HCT116 (cell line): ENCODE results near the gene GP9. TPM values are rescaled to one million over a fixed set of nuclear protein-coding genes. Genes with fewer than 3 reads are reported as not detected.

Source experiments
- ATAC-seq: fragments of 200-7000 bp; cut with Tn5 transposase; 2 replicates; pipeline ENCODE4 v1.9.1; 2020; ENCODE audit warnings: mild to moderate bottlenecking, moderate library complexity
- BruUV-seq: library from RNA; stranded (reverse); fragments of 400-500 nt; replicated peaks from 2 replicates; lab custom pipeline; 2021; lab: Mats Ljungman, UMichigan
- CTCF ChIA-PET: fragments of 300-600 bp; sonication (Branson Sonifier 250); formaldehyde crosslinking; loops from one replicate; lab custom pipeline; 2021; ENCODE audit warnings: antibody characterized with exemption; lab: Charles Lee
- POLR2A ChIA-PET: fragments of 300-600, 350-600 bp; sonication (Branson Sonifier 250); formaldehyde crosslinking; loops from one replicate; lab custom pipeline; 2021; ENCODE audit warnings: antibody characterized with exemption; lab: Charles Lee
- RAD21 ChIA-PET, 2 experiments: fragments of 300-600 bp; sonication (Branson Sonifier 250); formaldehyde crosslinking; loops; one replicate each; lab custom pipeline; 2023; ENCODE audit warnings: low total read pairs in 2 of 2; ENCODE audit not compliant: uncharacterized antibody in 2 of 2, unreplicated experiment in 2 of 2, low non-redundant PET in 1 of 2; lab: Charles Lee
- DNase-seq: peaks from one replicate; pipeline ENCODE4 v3.0.0-alpha.2; 2010; ENCODE audit warnings: low read depth, low spot score
- H2AFZ ChIP-seq: fragments of 200-600 bp; shearing (Covaris generic), sonication (generic); 2 replicates; pipeline ENCODE4 v1.6.1; 2017; ENCODE audit warnings: low read depth, mixed run types, mixed read lengths, antibody characterized with exemption, low read length; ENCODE audit not compliant: poor library complexity, severe bottlenecking
- H3K27ac ChIP-seq: 2 replicates; pipeline ENCODE4 v1.5.1; 2012; ENCODE audit warnings: low read depth, low read length
- H3K27me3 ChIP-seq: fragments of 200-600 bp; sonication (generic); 2 replicates; pipeline ENCODE4 v1.6.1; 2016; ENCODE audit warnings: mixed run types, low read length, mixed read lengths; ENCODE audit not compliant: insufficient read depth
- H3K36me3 ChIP-seq, 2 experiments: fragments of 200-500 bp in 1 of 2; fragments of 200-600 bp in 1 of 2; sonication (Bioruptor generic) in 1 of 2; sonication (generic) in 1 of 2; 2 replicates each; pipeline versions ENCODE4 v1.5.1 to v1.6.1; 2014 to 2016; ENCODE audit warnings: low read length in 2 of 2, inconsistent platforms in 1 of 2, mixed read lengths in 1 of 2, mixed run types in 1 of 2; ENCODE audit not compliant: insufficient read depth in 2 of 2, control insufficient read depth in 1 of 2
- H3K4me1 ChIP-seq, 2 experiments: fragments of 200-600 bp in 1 of 2; sonication (generic) in 1 of 2; 2 replicates each; pipeline versions ENCODE4 v1.5.1 to v1.6.1; 2012 to 2017; ENCODE audit warnings: low read length in 2 of 2, inconsistent platforms in 1 of 2, mild to moderate bottlenecking in 1 of 2, mixed read lengths in 1 of 2, mixed run types in 1 of 2, moderate library complexity in 1 of 2; ENCODE audit not compliant: insufficient read depth in 2 of 2, control insufficient read depth in 1 of 2
- H3K4me2 ChIP-seq: fragments of 200-600 bp; sonication (generic); 2 replicates; pipeline ENCODE4 v1.6.1; 2017; ENCODE audit warnings: mixed run types, low read length, mixed read lengths
- H3K4me3 ChIP-seq, 2 experiments: fragments of 200-600 bp in 1 of 2; sonication (generic) in 1 of 2; replicated peaks in 1 of 2; 2 replicates each; pipeline ENCODE4 v1.5.1; 2011 to 2016; ENCODE audit warnings: low read length in 2 of 2, control low read depth in 1 of 2, low read depth in 1 of 2, mild to moderate bottlenecking in 1 of 2, mixed read lengths in 1 of 2, mixed run types in 1 of 2
- H3K79me2 ChIP-seq: fragments of 200-600 bp; sonication (generic); 2 replicates; pipeline ENCODE4 v1.6.1; 2017; ENCODE audit warnings: mild to moderate bottlenecking, mixed run types, low read length, moderate library complexity, mixed read lengths; ENCODE audit not compliant: insufficient read depth
- H3K9ac ChIP-seq: fragments of 200-600 bp; sonication (generic); 2 replicates; pipeline ENCODE4 v1.6.1; 2016; ENCODE audit warnings: low read length, mixed read lengths
- H3K9me2 ChIP-seq: fragments of 200-600 bp; sonication (generic), shearing (Covaris generic); 2 replicates; pipeline ENCODE4 v1.6.1; 2017; ENCODE audit warnings: mixed run types, mild to moderate bottlenecking, moderate library complexity; ENCODE audit not compliant: insufficient read depth
- H3K9me3 ChIP-seq, 2 experiments: fragments of 200-500 bp in 1 of 2; fragments of 200-600 bp in 1 of 2; sonication (Bioruptor generic) in 1 of 2; sonication (generic) in 1 of 2; 2 replicates each; pipeline ENCODE4 v1.6.1; 2014 to 2017; ENCODE audit warnings: low read length in 2 of 2, mixed read lengths in 2 of 2, inconsistent platforms in 1 of 2, low read depth in 1 of 2, mild to moderate bottlenecking in 1 of 2, mixed run types in 1 of 2, moderate library complexity in 1 of 2; ENCODE audit not compliant: control insufficient read depth in 1 of 2, insufficient read depth in 1 of 2
- H4K20me1 ChIP-seq: fragments of 200-600 bp; sonication (generic), shearing (Covaris generic); 2 replicates; pipeline ENCODE4 v1.6.1; 2017; ENCODE audit warnings: mixed run types, mild to moderate bottlenecking, moderate library complexity; ENCODE audit not compliant: insufficient read depth
- CBX3 ChIP-seq: IDR thresholded peaks from 2 replicates; pipeline ENCODE4 v1.6.1; 2012; ENCODE audit warnings: low read depth
- EGR1 ChIP-seq: IDR thresholded peaks from 2 replicates; pipeline ENCODE4 v1.6.1; 2012; ENCODE audit warnings: low read depth
- EZH2 ChIP-seq: fragments of 200-600 bp; sonication (generic); IDR thresholded peaks from 2 replicates; pipeline ENCODE4 v1.6.1; 2017; ENCODE audit warnings: antibody characterized with exemption, mixed run types
- FOSL1 ChIP-seq: IDR thresholded peaks from 2 replicates; pipeline ENCODE4 v1.6.1; 2012; ENCODE audit warnings: low read depth
- JUND ChIP-seq: IDR thresholded peaks from 2 replicates; pipeline ENCODE4 v1.6.1; 2012
- POLR2AphosphoS5 ChIP-seq: IDR thresholded peaks from 2 replicates; pipeline ENCODE4 v1.6.1; 2011; ENCODE audit warnings: mild to moderate bottlenecking, low read depth, low read length, moderate library complexity
- SP1 ChIP-seq: IDR thresholded peaks from 2 replicates; pipeline ENCODE4 v1.6.1; 2012; ENCODE audit warnings: low read depth
- SRF ChIP-seq: IDR thresholded peaks from 2 replicates; pipeline ENCODE4 v1.6.1; 2012; ENCODE audit warnings: low read depth
- TCF7L2 ChIP-seq: IDR thresholded peaks from 2 replicates; pipeline ENCODE4 v1.7.0; 2011; ENCODE audit warnings: borderline replicate concordance, inconsistent platforms; ENCODE audit not compliant: insufficient read depth, insufficient read length; ENCODE audit errors: extremely low read depth
- YY1 ChIP-seq: IDR thresholded peaks from 2 replicates; pipeline ENCODE4 v1.6.1; 2011; ENCODE audit warnings: low read length, low read depth, moderate library complexity, mild to moderate bottlenecking; ENCODE audit not compliant: insufficient replicate concordance; ENCODE audit errors: extremely low read depth
- ZFX ChIP-seq: fragments of 450-650 bp; IDR thresholded peaks from 2 replicates; pipeline ENCODE4 v1.6.1; 2017
- intact Hi-C: fragments of 100-400 bp; cut with micrococcal nuclease; formaldehyde crosslinking; loops from 2 replicates; pipeline ENCODE4 v1.10.0; 2022
- total RNA-seq: library from RNA; stranded (reverse); gene quantifications from one replicate; pipeline ENCODE4 v1.2.1, GENCODE V29; 2021; ENCODE audit not compliant: unreplicated experiment
- TF ChIP-seq, protein P1 (sequence below): IDR thresholded peaks from 2 replicates; pipeline ENCODE4 v1.6.1; 2012; ENCODE audit warnings: low read depth
- TF ChIP-seq, protein P2 (sequence below): IDR thresholded peaks from 2 replicates; pipeline ENCODE4 v1.6.1; 2012
- TF ChIP-seq, protein P3 (sequence below): IDR thresholded peaks from 2 replicates; pipeline ENCODE4 v1.6.1; 2012
- TF ChIP-seq, protein P4 (sequence below): IDR thresholded peaks from 2 replicates; pipeline ENCODE4 v1.6.1; 2011; ENCODE audit warnings: mild to moderate bottlenecking, low read length, moderate library complexity; ENCODE audit not compliant: insufficient replicate concordance; ENCODE audit errors: extremely low read depth

Gene GP9
- total RNA-seq, 1 experiment from 2014 or later, result not detected

DNA sequence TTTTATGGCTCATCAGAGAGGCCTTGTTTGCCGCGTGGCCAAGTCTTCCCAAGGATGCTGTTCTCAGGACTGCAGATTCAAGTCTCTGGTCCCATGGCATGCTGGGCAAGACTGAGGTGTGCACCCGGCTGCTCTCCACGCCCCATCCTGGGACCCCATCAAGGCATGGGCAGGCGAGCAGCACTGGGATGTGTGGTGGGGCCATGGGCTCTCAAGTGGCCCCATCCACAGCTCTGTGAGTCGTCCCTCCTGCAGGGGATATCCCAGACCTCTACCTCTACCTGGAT lies 13.1 kb upstream of the GP9 start (continued):
- TF ChIP-seq, protein P1, sequence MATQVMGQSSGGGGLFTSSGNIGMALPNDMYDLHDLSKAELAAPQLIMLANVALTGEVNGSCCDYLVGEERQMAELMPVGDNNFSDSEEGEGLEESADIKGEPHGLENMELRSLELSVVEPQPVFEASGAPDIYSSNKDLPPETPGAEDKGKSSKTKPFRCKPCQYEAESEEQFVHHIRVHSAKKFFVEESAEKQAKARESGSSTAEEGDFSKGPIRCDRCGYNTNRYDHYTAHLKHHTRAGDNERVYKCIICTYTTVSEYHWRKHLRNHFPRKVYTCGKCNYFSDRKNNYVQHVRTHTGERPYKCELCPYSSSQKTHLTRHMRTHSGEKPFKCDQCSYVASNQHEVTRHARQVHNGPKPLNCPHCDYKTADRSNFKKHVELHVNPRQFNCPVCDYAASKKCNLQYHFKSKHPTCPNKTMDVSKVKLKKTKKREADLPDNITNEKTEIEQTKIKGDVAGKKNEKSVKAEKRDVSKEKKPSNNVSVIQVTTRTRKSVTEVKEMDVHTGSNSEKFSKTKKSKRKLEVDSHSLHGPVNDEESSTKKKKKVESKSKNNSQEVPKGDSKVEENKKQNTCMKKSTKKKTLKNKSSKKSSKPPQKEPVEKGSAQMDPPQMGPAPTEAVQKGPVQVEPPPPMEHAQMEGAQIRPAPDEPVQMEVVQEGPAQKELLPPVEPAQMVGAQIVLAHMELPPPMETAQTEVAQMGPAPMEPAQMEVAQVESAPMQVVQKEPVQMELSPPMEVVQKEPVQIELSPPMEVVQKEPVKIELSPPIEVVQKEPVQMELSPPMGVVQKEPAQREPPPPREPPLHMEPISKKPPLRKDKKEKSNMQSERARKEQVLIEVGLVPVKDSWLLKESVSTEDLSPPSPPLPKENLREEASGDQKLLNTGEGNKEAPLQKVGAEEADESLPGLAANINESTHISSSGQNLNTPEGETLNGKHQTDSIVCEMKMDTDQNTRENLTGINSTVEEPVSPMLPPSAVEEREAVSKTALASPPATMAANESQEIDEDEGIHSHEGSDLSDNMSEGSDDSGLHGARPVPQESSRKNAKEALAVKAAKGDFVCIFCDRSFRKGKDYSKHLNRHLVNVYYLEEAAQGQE, result no peak
- TF ChIP-seq FOSL1, result no peak
- no peak for TF ChIP-seq CBX3
- TF ChIP-seq, all 23 proteins: peak for 0

DNA sequence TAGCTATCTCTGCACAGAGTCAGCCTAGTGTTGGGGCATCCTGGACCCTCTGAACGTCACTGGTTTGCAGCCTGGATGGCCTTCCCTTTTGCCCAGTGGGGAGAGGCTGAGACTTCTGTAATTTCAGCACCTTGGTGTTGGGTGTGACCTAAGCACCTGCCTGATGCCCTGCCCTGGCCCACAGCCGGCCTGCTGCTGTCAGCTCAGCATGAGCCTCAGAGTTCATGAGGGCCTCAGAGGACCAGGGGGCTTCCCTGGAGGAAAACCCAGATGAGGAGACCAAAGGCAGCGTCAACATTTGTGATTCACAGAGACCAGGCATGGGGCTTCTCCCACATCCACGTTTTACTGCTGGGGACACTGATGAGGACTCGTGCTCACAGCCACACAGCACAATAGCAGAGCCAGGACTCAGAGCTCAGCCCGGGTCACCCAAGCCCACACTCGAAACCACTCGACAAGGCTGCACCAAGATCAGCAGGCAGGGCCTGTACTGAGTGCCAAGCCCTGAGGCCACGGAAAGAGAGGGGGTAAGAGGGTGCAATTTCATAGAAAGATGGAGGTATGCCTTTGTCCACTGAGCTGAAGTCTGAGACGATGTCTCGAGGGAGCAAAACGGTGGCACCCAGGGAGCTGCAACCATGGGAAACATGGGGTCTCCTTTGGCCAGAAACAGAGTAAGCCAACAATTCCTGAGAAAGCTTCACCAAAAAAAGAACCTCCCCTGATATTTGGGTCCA lies 9.9 kb upstream of the GP9 start:
- Histone ChIP-seq H3K27ac (no peak overlapping the region), H4K20me1 (no peaks in the 10 kb centered on the region), H3K79me2 (no peaks in the 10 kb centered on the region), H3K36me3 (no peaks in the 10 kb centered on the region), H3K9me3 (no peaks in the 10 kb centered on the region), H3K4me2 (no peak overlapping the region), H3K4me3 (no peak overlapping the region), H3K9me2 (no peaks in the 10 kb centered on the region), H3K27me3 (no peaks in the 10 kb centered on the region), H2AFZ (no peak overlapping the region), H3K9ac (no peak overlapping the region), H3K4me1 (peaks cover 0 to 18% of the 10 kb centered on the region in 2 experiments; a peak in 3 of 4 replicates)
- RAD21 ChIA-PET, result interaction anchor here in 1 of 2 experiments (0.6 kb wide), 1 partner anchor 198 kb away, joined by 4 read pairs; the partner anchor contains the start of gene COPG1
- intact Hi-C loops, result no loop called here
- TF ChIP-seq, protein P1, result no peak
- TF ChIP-seq SP1 (no peak), POLR2AphosphoS5 (no peak), SRF (no peak), JUND (no peak), EZH2 (no peak), EGR1 (no peak), YY1 (no peak), FOSL1 (no peak), ZFX (no peak), CBX3 (no peak), TCF7L2 (no peak)
- TF ChIP-seq, protein P2, sequence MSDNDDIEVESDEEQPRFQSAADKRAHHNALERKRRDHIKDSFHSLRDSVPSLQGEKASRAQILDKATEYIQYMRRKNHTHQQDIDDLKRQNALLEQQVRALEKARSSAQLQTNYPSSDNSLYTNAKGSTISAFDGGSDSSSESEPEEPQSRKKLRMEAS, result no peak
- TF ChIP-seq, protein P3, sequence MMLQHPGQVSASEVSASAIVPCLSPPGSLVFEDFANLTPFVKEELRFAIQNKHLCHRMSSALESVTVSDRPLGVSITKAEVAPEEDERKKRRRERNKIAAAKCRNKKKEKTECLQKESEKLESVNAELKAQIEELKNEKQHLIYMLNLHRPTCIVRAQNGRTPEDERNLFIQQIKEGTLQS, result no peak
- TF ChIP-seq, protein P4, sequence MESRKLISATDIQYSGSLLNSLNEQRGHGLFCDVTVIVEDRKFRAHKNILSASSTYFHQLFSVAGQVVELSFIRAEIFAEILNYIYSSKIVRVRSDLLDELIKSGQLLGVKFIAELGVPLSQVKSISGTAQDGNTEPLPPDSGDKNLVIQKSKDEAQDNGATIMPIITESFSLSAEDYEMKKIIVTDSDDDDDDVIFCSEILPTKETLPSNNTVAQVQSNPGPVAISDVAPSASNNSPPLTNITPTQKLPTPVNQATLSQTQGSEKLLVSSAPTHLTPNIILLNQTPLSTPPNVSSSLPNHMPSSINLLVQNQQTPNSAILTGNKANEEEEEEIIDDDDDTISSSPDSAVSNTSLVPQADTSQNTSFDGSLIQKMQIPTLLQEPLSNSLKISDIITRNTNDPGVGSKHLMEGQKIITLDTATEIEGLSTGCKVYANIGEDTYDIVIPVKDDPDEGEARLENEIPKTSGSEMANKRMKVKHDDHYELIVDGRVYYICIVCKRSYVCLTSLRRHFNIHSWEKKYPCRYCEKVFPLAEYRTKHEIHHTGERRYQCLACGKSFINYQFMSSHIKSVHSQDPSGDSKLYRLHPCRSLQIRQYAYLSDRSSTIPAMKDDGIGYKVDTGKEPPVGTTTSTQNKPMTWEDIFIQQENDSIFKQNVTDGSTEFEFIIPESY, result no peak
- BruUV-seq, result no TSS peak
- CTCF ChIA-PET, result no interaction called here
- DNase-seq (no peak), ATAC-seq (no peak)
- POLR2A ChIA-PET, result no interaction called here
